Measurements from ENCODE around the gene PLEKHA5.

PLEKHA5 gene, protein sequence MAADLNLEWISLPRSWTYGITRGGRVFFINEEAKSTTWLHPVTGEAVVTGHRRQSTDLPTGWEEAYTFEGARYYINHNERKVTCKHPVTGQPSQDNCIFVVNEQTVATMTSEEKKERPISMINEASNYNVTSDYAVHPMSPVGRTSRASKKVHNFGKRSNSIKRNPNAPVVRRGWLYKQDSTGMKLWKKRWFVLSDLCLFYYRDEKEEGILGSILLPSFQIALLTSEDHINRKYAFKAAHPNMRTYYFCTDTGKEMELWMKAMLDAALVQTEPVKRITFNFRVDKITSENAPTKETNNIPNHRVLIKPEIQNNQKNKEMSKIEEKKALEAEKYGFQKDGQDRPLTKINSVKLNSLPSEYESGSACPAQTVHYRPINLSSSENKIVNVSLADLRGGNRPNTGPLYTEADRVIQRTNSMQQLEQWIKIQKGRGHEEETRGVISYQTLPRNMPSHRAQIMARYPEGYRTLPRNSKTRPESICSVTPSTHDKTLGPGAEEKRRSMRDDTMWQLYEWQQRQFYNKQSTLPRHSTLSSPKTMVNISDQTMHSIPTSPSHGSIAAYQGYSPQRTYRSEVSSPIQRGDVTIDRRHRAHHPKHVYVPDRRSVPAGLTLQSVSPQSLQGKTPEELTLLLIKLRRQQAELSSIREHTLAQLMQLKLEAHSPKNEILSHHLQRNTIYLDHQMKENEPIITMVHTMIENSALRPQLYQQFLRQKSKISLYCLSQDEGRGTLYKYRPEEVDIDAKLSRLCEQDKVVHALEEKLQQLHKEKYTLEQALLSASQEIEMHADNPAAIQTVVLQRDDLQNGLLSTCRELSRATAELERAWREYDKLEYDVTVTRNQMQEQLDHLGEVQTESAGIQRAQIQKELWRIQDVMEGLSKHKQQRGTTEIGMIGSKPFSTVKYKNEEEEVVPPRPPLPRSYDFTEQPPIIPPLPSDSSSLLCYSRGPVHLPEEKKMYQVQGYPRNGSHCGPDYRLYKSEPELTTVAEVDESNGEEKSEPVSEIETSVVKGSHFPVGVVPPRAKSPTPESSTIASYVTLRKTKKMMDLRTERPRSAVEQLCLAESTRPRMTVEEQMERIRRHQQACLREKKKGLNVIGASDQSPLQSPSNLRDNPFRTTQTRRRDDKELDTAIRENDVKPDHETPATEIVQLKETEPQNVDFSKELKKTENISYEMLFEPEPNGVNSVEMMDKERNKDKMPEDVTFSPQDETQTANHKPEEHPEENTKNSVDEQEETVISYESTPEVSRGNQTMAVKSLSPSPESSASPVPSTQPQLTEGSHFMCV

DNA sequence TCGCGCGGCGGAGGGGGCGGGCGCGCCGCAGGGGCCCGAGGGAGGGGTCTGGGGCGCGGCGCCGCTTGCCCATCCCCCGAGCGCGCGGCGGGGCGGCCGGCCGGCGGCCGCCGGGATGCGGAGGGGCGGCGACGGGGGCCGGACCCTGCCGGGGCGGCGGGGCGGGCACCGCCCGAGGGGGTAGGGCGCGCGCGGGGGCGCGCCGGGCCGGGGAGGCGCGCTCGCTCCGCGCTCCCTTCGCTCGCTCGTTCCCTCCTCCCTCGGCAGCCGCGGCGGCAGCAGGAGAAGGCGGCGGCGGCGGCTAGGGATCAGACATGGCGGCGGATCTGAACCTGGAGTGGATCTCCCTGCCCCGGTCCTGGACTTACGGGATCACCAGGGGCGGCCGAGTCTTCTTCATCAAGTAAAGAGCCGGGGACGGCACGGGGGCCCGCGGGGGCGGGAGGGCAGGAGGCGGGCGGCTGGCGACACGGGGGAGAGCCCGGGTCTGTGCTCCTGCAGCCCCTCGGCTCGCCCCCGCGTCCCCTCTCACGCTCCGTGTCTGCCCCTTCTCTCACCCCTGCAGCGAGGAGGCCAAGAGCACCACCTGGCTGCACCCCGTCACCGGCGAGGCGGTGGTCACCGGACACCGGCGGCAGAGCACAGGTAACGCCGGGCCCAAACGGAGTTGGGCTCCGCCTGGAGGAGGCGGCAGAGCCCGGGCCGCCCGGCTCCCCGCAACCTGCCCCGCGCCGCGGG lies at the start of gene PLEKHA5:
Gene PLEKHA5, plus strand, starts transcription at position 248 of the 738 bp plus-strand sequence. Its CDS starts 67 bp downstream, at position 315.
- Histone ChIP-seq H3K27ac (ENCODE audit: low read depth, low read length, poor library complexity, severe bottlenecking) (no peak within 1 kb of the TSS), H3K4me2 (ENCODE audit: low read length) (peak within 1 kb of the TSS; percentile 68), H3K9me2 (ENCODE audit: low read depth, low read length) (no peaks in the 10 kb centered on the region; the same call in 1 of the 2 replicates), H3K27me3 (ENCODE audit: insufficient read depth, low read length) (no peaks in the 10 kb centered on the region), H3K79me2 (ENCODE audit: insufficient read depth, low read length) (no peaks in the 10 kb centered on the region), H3K4me3 (ENCODE audit: low read depth, low read length, poor library complexity, severe bottlenecking) (peak within 1 kb of the TSS; percentile 69), H3K9ac (ENCODE audit: low read length) (peak within 1 kb of the TSS; percentile 48; the same call in 1 of the 2 replicates), H2AFZ (ENCODE audit: low read length) (no peak within 1 kb of the TSS; the same call in 1 of the 2 replicates), H3K9me3 (ENCODE audit: low read length) (peaks cover 3% of the 10 kb centered on the region; the same call in 1 of the 2 replicates), H4K20me1 (ENCODE audit: insufficient read depth, low read length) (no peaks in the 10 kb centered on the region), H3K36me3 (ENCODE audit: insufficient read depth, low read length) (no peaks in the 10 kb centered on the region), H3F3A (ENCODE audit: insufficient read depth, low read length) (no peaks in the 10 kb centered on the region), H3K4me1 (ENCODE audit: insufficient read depth, low read length, severe bottlenecking) (peaks cover 8% of the 10 kb centered on the region)
- TF ChIP-seq EZH2 (IDR thresholded peaks at IDR 0.05; ENCODE audit: borderline replicate concordance, low read length): no peak
- TF ChIP-seq, protein P1, sequence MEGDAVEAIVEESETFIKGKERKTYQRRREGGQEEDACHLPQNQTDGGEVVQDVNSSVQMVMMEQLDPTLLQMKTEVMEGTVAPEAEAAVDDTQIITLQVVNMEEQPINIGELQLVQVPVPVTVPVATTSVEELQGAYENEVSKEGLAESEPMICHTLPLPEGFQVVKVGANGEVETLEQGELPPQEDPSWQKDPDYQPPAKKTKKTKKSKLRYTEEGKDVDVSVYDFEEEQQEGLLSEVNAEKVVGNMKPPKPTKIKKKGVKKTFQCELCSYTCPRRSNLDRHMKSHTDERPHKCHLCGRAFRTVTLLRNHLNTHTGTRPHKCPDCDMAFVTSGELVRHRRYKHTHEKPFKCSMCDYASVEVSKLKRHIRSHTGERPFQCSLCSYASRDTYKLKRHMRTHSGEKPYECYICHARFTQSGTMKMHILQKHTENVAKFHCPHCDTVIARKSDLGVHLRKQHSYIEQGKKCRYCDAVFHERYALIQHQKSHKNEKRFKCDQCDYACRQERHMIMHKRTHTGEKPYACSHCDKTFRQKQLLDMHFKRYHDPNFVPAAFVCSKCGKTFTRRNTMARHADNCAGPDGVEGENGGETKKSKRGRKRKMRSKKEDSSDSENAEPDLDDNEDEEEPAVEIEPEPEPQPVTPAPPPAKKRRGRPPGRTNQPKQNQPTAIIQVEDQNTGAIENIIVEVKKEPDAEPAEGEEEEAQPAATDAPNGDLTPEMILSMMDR (IDR thresholded peaks at IDR 0.05; ENCODE audit: low read length): no peak

DNA sequence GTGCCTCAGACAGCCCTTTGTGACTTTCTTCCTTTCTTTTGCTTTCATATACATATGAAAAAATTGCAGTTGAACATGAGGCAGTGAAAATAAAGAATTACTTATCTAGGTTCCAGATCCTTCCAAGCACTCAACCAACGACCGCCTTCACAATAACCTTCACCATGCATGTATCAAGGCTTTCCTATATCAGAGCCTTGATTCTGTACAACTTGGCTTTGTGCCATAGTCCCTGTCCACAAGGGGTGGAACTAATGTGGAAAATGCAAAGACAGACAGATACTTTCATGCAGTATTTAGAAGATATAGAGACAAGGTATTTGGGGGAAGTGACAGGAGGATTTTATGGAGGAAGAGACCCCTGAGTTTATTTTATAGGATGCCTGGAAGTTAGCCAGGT lies 48.6 kb upstream of the PLEKHA5 start:
- Histone ChIP-seq H4K20me1 (ENCODE audit: insufficient read depth, low read length) (no peaks in the 10 kb centered on the region), H3K4me3 (ENCODE audit: low read depth, low read length, poor library complexity, severe bottlenecking) (no peak overlapping the region), H2AFZ (ENCODE audit: low read length) (no peak overlapping the region), H3K9me3 (ENCODE audit: low read length) (no peaks in the 10 kb centered on the region), H3K36me3 (ENCODE audit: insufficient read depth, low read length) (no peaks in the 10 kb centered on the region), H3F3A (ENCODE audit: insufficient read depth, low read length) (no peaks in the 10 kb centered on the region), H3K79me2 (ENCODE audit: insufficient read depth, low read length) (no peaks in the 10 kb centered on the region), H3K27ac (ENCODE audit: low read depth, low read length, poor library complexity, severe bottlenecking) (no peak overlapping the region), H3K4me2 (ENCODE audit: low read length) (no peak overlapping the region), H3K27me3 (ENCODE audit: insufficient read depth, low read length) (no peaks in the 10 kb centered on the region), H3K9me2 (ENCODE audit: low read depth, low read length) (no peaks in the 10 kb centered on the region), H3K9ac (ENCODE audit: low read length) (no peak overlapping the region), H3K4me1 (ENCODE audit: insufficient read depth, low read length, severe bottlenecking) (no peaks in the 10 kb centered on the region)
- TF ChIP-seq EZH2 (IDR thresholded peaks at IDR 0.05; ENCODE audit: borderline replicate concordance, low read length): no peak
- TF ChIP-seq, protein P1 (IDR thresholded peaks at IDR 0.05; ENCODE audit: low read length): no peak

Measured in OCI-LY1 (cell line).